ENCODE results near the gene ZNF672.

DNA sequence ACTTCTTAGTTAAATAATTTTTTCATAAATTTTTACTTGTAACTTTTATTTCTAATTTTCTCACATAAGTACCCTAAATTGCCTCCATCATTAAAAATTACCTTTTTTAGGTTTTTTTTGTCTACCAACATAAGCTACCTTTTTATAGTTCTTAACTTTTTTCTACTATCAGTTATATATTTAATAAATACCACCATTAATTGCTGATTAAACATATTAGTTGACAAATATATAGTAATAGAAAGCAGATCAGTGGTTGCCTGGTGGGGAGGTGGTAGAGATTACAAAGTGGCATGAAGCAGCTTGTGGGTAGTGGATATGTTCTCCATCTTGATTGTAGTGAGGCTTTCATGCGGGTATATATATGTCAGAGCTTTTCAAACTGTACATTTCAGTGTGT, 6.2 kb upstream of the ZNF672 start:
- TF ChIP-seq, protein P1, sequence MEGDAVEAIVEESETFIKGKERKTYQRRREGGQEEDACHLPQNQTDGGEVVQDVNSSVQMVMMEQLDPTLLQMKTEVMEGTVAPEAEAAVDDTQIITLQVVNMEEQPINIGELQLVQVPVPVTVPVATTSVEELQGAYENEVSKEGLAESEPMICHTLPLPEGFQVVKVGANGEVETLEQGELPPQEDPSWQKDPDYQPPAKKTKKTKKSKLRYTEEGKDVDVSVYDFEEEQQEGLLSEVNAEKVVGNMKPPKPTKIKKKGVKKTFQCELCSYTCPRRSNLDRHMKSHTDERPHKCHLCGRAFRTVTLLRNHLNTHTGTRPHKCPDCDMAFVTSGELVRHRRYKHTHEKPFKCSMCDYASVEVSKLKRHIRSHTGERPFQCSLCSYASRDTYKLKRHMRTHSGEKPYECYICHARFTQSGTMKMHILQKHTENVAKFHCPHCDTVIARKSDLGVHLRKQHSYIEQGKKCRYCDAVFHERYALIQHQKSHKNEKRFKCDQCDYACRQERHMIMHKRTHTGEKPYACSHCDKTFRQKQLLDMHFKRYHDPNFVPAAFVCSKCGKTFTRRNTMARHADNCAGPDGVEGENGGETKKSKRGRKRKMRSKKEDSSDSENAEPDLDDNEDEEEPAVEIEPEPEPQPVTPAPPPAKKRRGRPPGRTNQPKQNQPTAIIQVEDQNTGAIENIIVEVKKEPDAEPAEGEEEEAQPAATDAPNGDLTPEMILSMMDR (conservative IDR thresholded peaks at IDR 0.05; ENCODE audit: low read length), result no peak
- no peak for TF ChIP-seq EZH2phosphoT487 (IDR thresholded peaks at IDR 0.05; ENCODE audit: borderline replicate concordance)
